ENCODE measurements around the gene SLC16A12. TPM values are rescaled to one million over a fixed set of nuclear protein-coding genes. Genes with fewer than 3 reads are reported as not detected.

SLC16A12 gene
- total and polyA plus RNA-seq, 10 donors, result 0.02 to 0.19 (median 0.12) TPM; not detected in 5

GRCh38 chr10:89442289-89442688 lies 93.1 kb downstream of the SLC16A12 start:
- TF ChIP-seq POLR2A (IDR thresholded peaks at IDR 0.05) (no peak), POLR2AphosphoS5 (IDR thresholded peaks at IDR 0.05) (no peak), CTCF (IDR thresholded peaks at IDR 0.05 in 8 of 11, conservative IDR thresholded peaks at IDR 0.05 in 3 of 11) (no peak)
- no peak for DNase-seq

GRCh38 chr10:89440226-89441009 lies 95.0 kb downstream of the SLC16A12 start:
- no peak overlapping the region for H3K4me3 ChIP-seq
- intact Hi-C loops (cut with DNase I; ENCODE audit: low total_unique reads), result no loop called here
- peaks cover 0 to 16% (median 0%) of the 10 kb centered on the region in 7 donors for H3K27me3 ChIP-seq (replicated peaks in 1 of 7)
- peaks cover 0 to 6% (median 0%) of the 10 kb centered on the region in 8 donors for H3K9me3 ChIP-seq
- H3K4me1 ChIP-seq, result no peaks in the 10 kb centered on the region
- 58 to 94% (median 75%) methylated on average over 4 of the region's 4 CpGs for WGBS, 5 donors
- H3K36me3 ChIP-seq, result no peaks in the 10 kb centered on the region
- no peak overlapping the region for H3K27ac ChIP-seq
- TF ChIP-seq POLR2A (IDR thresholded peaks at IDR 0.05), result no peak
- TF ChIP-seq CTCF (IDR thresholded peaks at IDR 0.05 in 8 of 11, conservative IDR thresholded peaks at IDR 0.05 in 3 of 11), result no peak
- no peak for TF ChIP-seq POLR2AphosphoS5 (IDR thresholded peaks at IDR 0.05)
- DNase-seq, result no peak

More at GRCh38 chr10:89442289-89442688, 93.1 kb downstream of the SLC16A12 start:
- Histone ChIP-seq H3K27ac (no peak overlapping the region), H3K4me1 (no peaks in the 10 kb centered on the region), H3K36me3 (no peaks in the 10 kb centered on the region), H3K9me3 (peaks cover 0 to 16% (median 0%) of the 10 kb centered on the region in 8 donors), H3K27me3 (replicated peaks in 1 of 7) (peaks cover 0 to 8% (median 0%) of the 10 kb centered on the region in 7 donors), H3K4me3 (no peak overlapping the region)
- 61 to 71% (median 64%) methylated on average over 1 of the region's 1 CpG for WGBS, 5 donors
- intact Hi-C loops (cut with DNase I; ENCODE audit: low total_unique reads), result no loop called here

DNA sequence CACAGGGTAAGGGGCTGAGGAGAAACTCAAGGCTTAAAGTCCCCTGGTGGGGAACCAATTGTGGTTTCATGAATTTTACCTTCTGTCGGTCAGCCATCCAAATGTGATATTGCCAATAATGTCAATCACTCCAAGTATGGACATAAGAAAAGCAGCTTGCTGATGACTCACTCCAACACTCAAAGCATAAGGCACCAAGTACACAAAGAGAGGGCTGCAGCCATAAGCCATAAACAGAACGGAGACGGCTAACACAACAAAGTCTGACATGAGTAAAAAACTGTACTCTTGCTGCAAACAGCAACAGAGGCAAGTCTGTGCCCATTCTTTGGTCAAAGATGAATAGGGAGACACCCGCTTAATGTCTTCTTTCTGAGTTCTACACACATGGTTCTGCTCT lies 96.9 kb downstream of the SLC16A12 start:
- 91 to 97% (median 96%) methylated on average over 4 of the region's 4 CpGs for WGBS, 5 donors
- intact Hi-C loops (cut with DNase I; ENCODE audit: low total_unique reads), result no loop called here
- TF ChIP-seq POLR2A (IDR thresholded peaks at IDR 0.05), result no peak
- no peak for TF ChIP-seq POLR2AphosphoS5 (IDR thresholded peaks at IDR 0.05)
- no peak for TF ChIP-seq CTCF (IDR thresholded peaks at IDR 0.05 in 8 of 11, conservative IDR thresholded peaks at IDR 0.05 in 3 of 11)
- Histone ChIP-seq H3K4me1 (no peaks in the 10 kb centered on the region), H3K27me3 (replicated peaks in 1 of 7) (peaks cover 0 to 9% (median 0%) of the 10 kb centered on the region in 7 donors), H3K4me3 (no peak overlapping the region), H3K36me3 (no peaks in the 10 kb centered on the region), H3K9me3 (no peaks in the 10 kb centered on the region), H3K27ac (no peak overlapping the region)
- no peak for DNase-seq

GRCh38 chr10:89431977-89432376 lies 103.4 kb downstream of the SLC16A12 start:
- intact Hi-C loops (cut with DNase I; ENCODE audit: low total_unique reads), result no loop called here
- Histone ChIP-seq H3K4me1 (no peaks in the 10 kb centered on the region), H3K27ac (no peak overlapping the region), H3K9me3 (no peaks in the 10 kb centered on the region), H3K4me3 (no peak overlapping the region), H3K36me3 (no peaks in the 10 kb centered on the region), H3K27me3 (replicated peaks in 1 of 7) (peaks cover 0 to 9% (median 0%) of the 10 kb centered on the region in 7 donors)
- TF ChIP-seq POLR2AphosphoS5 (IDR thresholded peaks at IDR 0.05) (no peak), POLR2A (IDR thresholded peaks at IDR 0.05) (no peak), CTCF (IDR thresholded peaks at IDR 0.05 in 8 of 11, conservative IDR thresholded peaks at IDR 0.05 in 3 of 11) (no peak)
- WGBS, 5 donors, result 78 to 89% (median 80%) methylated on average over 3 of the region's 3 CpGs
- no peak for DNase-seq

Measured in spleen (tissue), 11 donors.